DND-41 (cell line): ENCODE results near the gene MAX.

Source experiments
- CTCF ChIP-seq: IDR thresholded peaks from 2 replicates; pipeline ENCODE4 v1.5.1; 2012; ENCODE audit warnings: borderline replicate concordance, low read length, moderate library complexity, mild to moderate bottlenecking; ENCODE audit not compliant: poor library complexity, severe bottlenecking; ENCODE audit errors: extremely low read depth
- EZH2 ChIP-seq: IDR thresholded peaks from 3 replicates; pipeline ENCODE4 v1.6.1; 2012; ENCODE audit warnings: borderline replicate concordance, low read depth, mild to moderate bottlenecking, moderate library complexity, low read length, inconsistent platforms; ENCODE audit not compliant: severe bottlenecking

GRCh38 chr14:65052832-65053231, 49.5 kb downstream of the MAX start:
- TF ChIP-seq CTCF = no peak
- TF ChIP-seq EZH2 = no peak
